Neural crest cell (in vitro differentiated cells): Measurements from ENCODE around the gene ZFPL1. TPM values are rescaled to one million over a fixed set of nuclear protein-coding genes. Genes with fewer than 3 reads are reported as not detected.

Source experiments
- DNase-seq: peaks from one replicate; pipeline ENCODE4 v3.0.0; 2021; ENCODE audit warnings: low read depth, mixed read lengths, low spot score
- H3K27ac Mint-ChIP-seq: one replicate; pipeline ENCODE4 v1.8.0; 2021; ENCODE audit warnings: mild to moderate bottlenecking, mixed read lengths; ENCODE audit not compliant: unreplicated experiment
- H3K27me3 Mint-ChIP-seq: 2 replicates; pipeline ENCODE4 v1.8.0; 2021; ENCODE audit warnings: low read depth, mild to moderate bottlenecking, mixed read lengths
- H3K36me3 Mint-ChIP-seq: 2 replicates; pipeline ENCODE4 v1.8.0; 2021; ENCODE audit warnings: low read depth, mild to moderate bottlenecking, mixed read lengths
- H3K4me1 Mint-ChIP-seq: 2 replicates; pipeline ENCODE4 v1.8.0; 2021; ENCODE audit warnings: mixed read lengths
- H3K4me3 Mint-ChIP-seq: one replicate; pipeline ENCODE4 v1.8.0; 2021; ENCODE audit warnings: mild to moderate bottlenecking, mixed read lengths
- H3K9me3 Mint-ChIP-seq: 2 replicates; pipeline ENCODE4 v1.8.0; 2021; ENCODE audit warnings: mixed read lengths
- total RNA-seq: library from RNA; stranded (reverse); gene quantifications from 2 replicates; pipeline ENCODE4 v1.2.1, GENCODE V29; 2021
- TF ChIP-seq, protein P1 (sequence below): fragments of 200-600 bp; sonication (generic); conservative IDR thresholded peaks from 2 replicates; pipeline ENCODE4 v1.5.0; 2021; ENCODE audit warnings: antibody characterized with exemption, mild to moderate bottlenecking

ZFPL1 gene
- total RNA-seq, 1 donor from 2014 or later: 35.7 TPM

GRCh38 chr11:65095427-65095826 lies 11.4 kb downstream of the ZFPL1 start:
- Mint-ChIP-seq H3K4me3 (peak overlapping the region; percentile 97), H3K4me1 (peaks cover 4% of the 10 kb centered on the region), H3K9me3 (no peaks in the 10 kb centered on the region), H3K36me3 (no peaks in the 10 kb centered on the region), H3K27me3 (no peaks in the 10 kb centered on the region), H3K27ac (peak overlapping the region; percentile 99)
- TF ChIP-seq, protein P1, sequence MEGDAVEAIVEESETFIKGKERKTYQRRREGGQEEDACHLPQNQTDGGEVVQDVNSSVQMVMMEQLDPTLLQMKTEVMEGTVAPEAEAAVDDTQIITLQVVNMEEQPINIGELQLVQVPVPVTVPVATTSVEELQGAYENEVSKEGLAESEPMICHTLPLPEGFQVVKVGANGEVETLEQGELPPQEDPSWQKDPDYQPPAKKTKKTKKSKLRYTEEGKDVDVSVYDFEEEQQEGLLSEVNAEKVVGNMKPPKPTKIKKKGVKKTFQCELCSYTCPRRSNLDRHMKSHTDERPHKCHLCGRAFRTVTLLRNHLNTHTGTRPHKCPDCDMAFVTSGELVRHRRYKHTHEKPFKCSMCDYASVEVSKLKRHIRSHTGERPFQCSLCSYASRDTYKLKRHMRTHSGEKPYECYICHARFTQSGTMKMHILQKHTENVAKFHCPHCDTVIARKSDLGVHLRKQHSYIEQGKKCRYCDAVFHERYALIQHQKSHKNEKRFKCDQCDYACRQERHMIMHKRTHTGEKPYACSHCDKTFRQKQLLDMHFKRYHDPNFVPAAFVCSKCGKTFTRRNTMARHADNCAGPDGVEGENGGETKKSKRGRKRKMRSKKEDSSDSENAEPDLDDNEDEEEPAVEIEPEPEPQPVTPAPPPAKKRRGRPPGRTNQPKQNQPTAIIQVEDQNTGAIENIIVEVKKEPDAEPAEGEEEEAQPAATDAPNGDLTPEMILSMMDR: no peak
- DNase-seq: no peak

DNA sequence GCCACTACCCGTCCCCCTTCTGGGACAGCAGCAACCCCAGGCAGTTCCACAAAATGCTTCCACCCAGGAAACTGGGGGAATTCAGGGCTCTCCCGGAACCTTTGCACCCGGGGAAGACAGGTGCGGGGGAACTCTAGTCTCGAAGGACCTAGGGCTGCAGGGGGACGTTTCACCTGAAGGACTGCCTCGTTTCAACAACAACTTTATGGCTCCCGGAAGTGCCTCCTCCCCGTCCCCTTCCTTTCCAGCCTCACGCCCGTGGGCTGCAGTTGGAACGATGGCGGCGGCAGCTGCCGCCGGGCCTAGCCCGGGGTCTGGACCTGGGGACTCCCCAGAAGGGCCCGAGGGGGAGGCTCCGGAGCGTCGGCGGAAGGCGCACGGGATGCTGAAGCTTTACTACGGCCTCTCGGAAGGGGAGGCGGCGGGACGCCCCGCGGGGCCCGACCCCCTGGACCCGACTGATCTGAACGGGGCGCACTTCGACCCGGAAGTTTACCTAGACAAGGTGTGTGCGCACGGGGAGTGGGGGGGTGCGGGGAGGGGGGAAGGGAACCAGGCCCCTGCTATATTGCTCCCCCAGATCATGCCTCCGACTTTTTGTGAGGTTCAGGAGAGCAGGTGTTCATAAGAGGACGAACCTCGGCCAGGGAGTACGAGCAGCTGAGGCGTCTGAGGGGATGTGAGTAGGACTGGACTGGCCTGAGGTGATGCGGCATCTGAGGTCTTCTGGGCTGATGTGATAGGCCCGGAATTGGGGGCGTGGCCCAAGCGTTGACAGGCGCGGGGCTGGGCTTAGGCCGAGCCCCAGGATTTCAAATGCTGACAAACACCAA lies 12.2 kb downstream of the ZFPL1 start, which contains the start of gene VPS51:
Gene VPS51 (plus strand): TSS at position 241 of the 833 bp plus-strand sequence. CDS start 37 bp downstream, at position 278.
- peak within 1 kb of the TSS; percentile 97 for H3K4me3 Mint-ChIP-seq
- H3K36me3 Mint-ChIP-seq: no peaks in the 10 kb centered on the region
- TF ChIP-seq, protein P1: no peak
- no peaks in the 10 kb centered on the region for H3K27me3 Mint-ChIP-seq
- DNase-seq: peak; percentile 78
- peaks cover 4% of the 10 kb centered on the region for H3K4me1 Mint-ChIP-seq
- peak within 1 kb of the TSS; percentile 99 for H3K27ac Mint-ChIP-seq
- H3K9me3 Mint-ChIP-seq: no peaks in the 10 kb centered on the region

- H3K27me3 Mint-ChIP-seq: no peaks in the 10 kb centered on the region
These were observed 12.9 kb downstream of the ZFPL1 start for GRCh38 chr11:65096926-65097325.

GRCh38 chr11:65100674-65101350 lies 16.8 kb downstream of the ZFPL1 start:
- TF ChIP-seq, protein P1: peak; percentile 42
- Mint-ChIP-seq H3K27me3 (no peaks in the 10 kb centered on the region), H3K36me3 (no peaks in the 10 kb centered on the region), H3K27ac (no peak overlapping the region), H3K4me3 (no peak overlapping the region), H3K9me3 (no peaks in the 10 kb centered on the region), H3K4me1 (peaks cover 2% of the 10 kb centered on the region)
- no peak for DNase-seq

More at GRCh38 chr11:65096926-65097325, 12.9 kb downstream of the ZFPL1 start:
- Mint-ChIP-seq H3K4me1 (peaks cover 4% of the 10 kb centered on the region), H3K4me3 (peak overlapping the region; percentile 97), H3K9me3 (no peaks in the 10 kb centered on the region), H3K36me3 (no peaks in the 10 kb centered on the region), H3K27ac (no peak overlapping the region)
- TF ChIP-seq, protein P1: no peak
- no peak for DNase-seq

DNA sequence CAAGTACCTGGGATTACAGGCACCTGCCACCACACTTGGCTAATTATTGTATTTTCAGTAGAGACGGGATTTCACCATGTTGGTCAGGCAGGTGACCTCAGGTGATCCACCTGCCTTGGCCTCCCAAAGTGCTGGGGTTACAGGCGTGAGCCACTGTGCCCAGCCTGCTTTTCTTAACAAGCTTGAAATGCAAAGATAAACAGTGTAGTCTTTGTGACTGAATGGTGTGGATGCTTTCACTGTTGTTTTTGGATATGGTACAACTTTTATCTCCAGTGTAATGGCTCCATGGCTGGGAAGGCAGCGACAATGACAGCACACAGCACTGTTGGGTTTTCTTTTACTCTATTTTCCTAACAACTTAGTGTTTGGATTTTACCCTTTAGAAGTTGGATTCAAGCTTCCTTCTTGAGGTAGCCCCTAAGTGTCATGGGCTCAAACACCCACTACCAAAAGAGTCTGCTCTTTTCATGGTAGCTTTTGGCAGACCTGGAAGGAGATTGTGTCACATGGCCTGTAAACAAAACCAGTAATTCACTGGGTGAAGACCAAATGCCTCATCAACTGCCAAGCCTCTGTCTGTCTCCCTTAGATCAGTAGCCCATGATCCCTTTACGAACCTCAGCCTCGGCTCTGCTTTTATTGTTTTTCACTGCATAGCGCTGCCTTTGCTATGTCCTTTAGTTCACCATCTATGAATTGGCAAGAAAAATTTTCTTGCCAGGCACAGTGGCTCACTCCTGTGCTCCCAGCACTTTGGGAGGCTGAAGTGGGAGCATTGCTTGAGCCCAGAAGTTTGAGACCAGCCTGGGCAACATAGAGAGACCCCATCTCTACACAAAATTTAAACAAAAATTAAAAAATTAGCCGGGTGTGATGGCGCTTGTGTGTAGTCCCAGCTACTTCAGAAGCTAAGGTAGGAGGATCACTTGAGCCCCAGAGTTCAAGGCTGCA lies 18.4 kb downstream of the ZFPL1 start:
- no peak overlapping the region for H3K27ac Mint-ChIP-seq
- no peaks in the 10 kb centered on the region for H3K4me1 Mint-ChIP-seq
- TF ChIP-seq, protein P1: no peak
- H3K27me3 Mint-ChIP-seq: no peaks in the 10 kb centered on the region
- DNase-seq: no peak
- peaks cover 3% of the 10 kb centered on the region for H3K36me3 Mint-ChIP-seq
- H3K4me3 Mint-ChIP-seq: no peak overlapping the region
- H3K9me3 Mint-ChIP-seq: no peaks in the 10 kb centered on the region
